IMR-90 (cell line): Measurements from ENCODE around the gene HSBP1L1. TPM values are rescaled to one million over a fixed set of nuclear protein-coding genes. Genes with fewer than 3 reads are reported as not detected.
A peak's percentile ranks its signal among the peaks of the same experiment; 100 is the strongest.
"Not testable (repeated sequence)": the region's sequence is repeated elsewhere in the genome, so short reads cannot be mapped to it uniquely, and the experiment has no call there.

Source experiments
- ATAC-seq: fragments of 200-7000 bp; cut with Tn5 transposase; 2 replicates; pipeline ENCODE4 v1.9.1; 2020; ENCODE audit warnings: low read depth, mild to moderate bottlenecking, moderate library complexity
- BruUV-seq: library from RNA; stranded (reverse); fragments of 400-500 nt; replicated peaks from 2 replicates; lab custom pipeline; 2021; lab: Mats Ljungman, UMichigan
- CTCF ChIA-PET: fragments of 300-600 bp; formaldehyde crosslinking; extraction: SDS; loops from one replicate; lab custom pipeline; 2021; ENCODE audit warnings: antibody characterized with exemption; lab: Yijun Ruan, JAX
- POLR2A ChIA-PET: fragments of 300-600 bp; sonication (Branson Sonifier 250); formaldehyde crosslinking; loops from one replicate; lab custom pipeline; 2022; ENCODE audit warnings: antibody characterized with exemption; ENCODE audit not compliant: unreplicated experiment; lab: Charles Lee
- DNase-seq: peaks from one replicate; pipeline ENCODE4 v3.0.0; 2013
- H2AFZ ChIP-seq: replicated peaks from 2 replicates; pipeline ENCODE3; 2013; ENCODE audit warnings: low read length, mild to moderate bottlenecking; ENCODE audit not compliant: poor library complexity
- H2AK5ac ChIP-seq: 2 replicates; pipeline ENCODE4 v1.6.1; 2013; ENCODE audit warnings: low read depth, low read length, inconsistent platforms
- H2AK9ac ChIP-seq: replicated peaks from 2 replicates; pipeline ENCODE3; 2013; ENCODE audit warnings: mild to moderate bottlenecking, low read depth, low read length, moderate library complexity; ENCODE audit not compliant: poor library complexity
- H2BK120ac ChIP-seq: 2 replicates; pipeline ENCODE4 v1.6.1; 2013; ENCODE audit warnings: low read depth, low read length, inconsistent platforms
- H2BK15ac ChIP-seq: 3 replicates; pipeline ENCODE4 v1.6.1; 2013; ENCODE audit warnings: low read depth, low read length, inconsistent platforms
- H2BK20ac ChIP-seq: 2 replicates; pipeline ENCODE4 v1.6.1; 2013; ENCODE audit warnings: low read depth, mild to moderate bottlenecking, inconsistent platforms, low read length, moderate library complexity
- H2BK5ac ChIP-seq: 2 replicates; pipeline ENCODE4 v1.6.1; 2013; ENCODE audit warnings: mild to moderate bottlenecking, low read depth, low read length, inconsistent platforms; ENCODE audit not compliant: poor library complexity, severe bottlenecking
- H3K14ac ChIP-seq: replicated peaks from 2 replicates; pipeline ENCODE4 v1.6.1; 2013; ENCODE audit warnings: low read depth, low read length, inconsistent platforms
- H3K18ac ChIP-seq: 2 replicates; pipeline ENCODE4 v1.6.1; 2013; ENCODE audit warnings: low read depth, low read length, control low read depth
- H3K23ac ChIP-seq: 2 replicates; pipeline ENCODE4 v1.6.1; 2013; ENCODE audit warnings: low read depth, low read length, inconsistent platforms
- H3K27ac ChIP-seq: 2 replicates; pipeline ENCODE4 v1.5.1; 2013; ENCODE audit warnings: mild to moderate bottlenecking, control low read depth, low read length; ENCODE audit not compliant: insufficient read depth
- H3K27me3 ChIP-seq: 2 replicates; pipeline ENCODE4 v1.6.1; 2013; ENCODE audit warnings: low read length; ENCODE audit not compliant: control insufficient read depth, insufficient read depth
- H3K36me3 ChIP-seq: 2 replicates; pipeline ENCODE4 v1.6.1; 2013; ENCODE audit warnings: low read length, mixed read lengths; ENCODE audit not compliant: control insufficient read depth, insufficient read depth
- H3K4ac ChIP-seq: 2 replicates; pipeline ENCODE4 v1.6.1; 2013; ENCODE audit warnings: low read depth, low read length, inconsistent platforms
- H3K4me1 ChIP-seq: 2 replicates; pipeline ENCODE4 v1.6.1; 2013; ENCODE audit warnings: low read length, mixed read lengths; ENCODE audit not compliant: control insufficient read depth, insufficient read depth
- H3K4me2 ChIP-seq: 2 replicates; pipeline ENCODE4 v1.6.1; 2013; ENCODE audit warnings: low read depth, mild to moderate bottlenecking, control low read depth, low read length, moderate library complexity
- H3K4me3 ChIP-seq: 2 replicates; pipeline ENCODE4 v1.5.1; 2013; ENCODE audit warnings: low read depth, mild to moderate bottlenecking, control low read depth, low read length, moderate library complexity; ENCODE audit not compliant: insufficient read depth
- H3K56ac ChIP-seq: 2 replicates; pipeline ENCODE4 v1.6.1; 2013; ENCODE audit warnings: low read length, inconsistent platforms; ENCODE audit not compliant: insufficient read depth; ENCODE audit errors: extremely low read depth
- H3K79me1 ChIP-seq, 2 experiments: 2 replicates each; pipeline ENCODE4 v1.6.1; 2013; ENCODE audit warnings: low read length in 2 of 2, inconsistent platforms in 1 of 2, low read depth in 1 of 2
- H3K9ac ChIP-seq: 2 replicates; pipeline ENCODE4 v1.6.1; 2013; ENCODE audit warnings: low read depth, low read length, control low read depth
- H3K9me1 ChIP-seq: 2 replicates; pipeline ENCODE4 v1.6.1; 2013; ENCODE audit warnings: low read length, inconsistent platforms; ENCODE audit not compliant: insufficient read depth
- H3K9me3 ChIP-seq: 2 replicates; pipeline ENCODE4 v1.6.1; 2013; ENCODE audit warnings: low read length; ENCODE audit not compliant: control insufficient read depth, insufficient read depth
- H4K20me1 ChIP-seq: 2 replicates; pipeline ENCODE4 v1.6.1; 2013; ENCODE audit warnings: low read length, inconsistent platforms; ENCODE audit not compliant: insufficient read depth
- H4K5ac ChIP-seq: 2 replicates; pipeline ENCODE4 v1.6.1; 2013; ENCODE audit warnings: mild to moderate bottlenecking, low read depth, low read length, control low read depth
- H4K8ac ChIP-seq, 2 experiments: 2 replicates each; pipeline ENCODE4 v1.6.1; 2013; ENCODE audit warnings: low read depth in 2 of 2, low read length in 2 of 2, control low read depth in 1 of 2, inconsistent platforms in 1 of 2
- H4K91ac ChIP-seq: 2 replicates; pipeline ENCODE4 v1.6.1; 2013; ENCODE audit warnings: low read depth, low read length, inconsistent platforms; ENCODE audit not compliant: insufficient read depth
- BHLHE40 ChIP-seq: fragments of 150-350 bp; IDR thresholded peaks from 2 replicates; pipeline ENCODE4 v1.6.1; 2016; ENCODE audit warnings: mild to moderate bottlenecking, low read depth, low read length
- CTCF ChIP-seq: conservative IDR thresholded peaks from 2 replicates; pipeline ENCODE4 v1.5.1; 2012; ENCODE audit warnings: mild to moderate bottlenecking, low read depth, low read length, improper control_type of control experiment
- WGBS, 2 experiments: methylation state at CpG; one replicate each; pipeline versions ENCODE4 v1.1.5 to v1.1.7; 2013; ENCODE audit warnings: missing lambda C conversion rate in 2 of 2; ENCODE audit not compliant: insufficient read length in 1 of 2; ENCODE audit errors: extremely low coverage in 2 of 2; 5-methylcytosine and 5-hydroxymethylcytosine counted together
- dilution Hi-C: fragments of 300-500 bp; cut with HindIII; formaldehyde crosslinking; loops from one replicate; pipeline ENCODE4 v1.14.3; 2018; ENCODE audit warnings: low sequenced_read_pairs; ENCODE audit not compliant: unreplicated experiment
- in situ Hi-C: fragments of 300-500 bp; cut with MboI; formaldehyde crosslinking; loops from 3 replicates; pipeline ENCODE4 v1.14.3; 2019; ENCODE audit warnings: low sequenced_read_pairs, inconsistent platforms, mixed read lengths
- intact Hi-C: fragments of 100-400 bp; cut with micrococcal nuclease; formaldehyde crosslinking; loops from 2 replicates; pipeline ENCODE4 v1.10.0; 2022
- polyA plus RNA-seq, 3 experiments: library from polyadenylated mRNA; depleted of rRNA; stranded (reverse); fragments of >200 nt; gene quantifications; 2 replicates each; pipeline ENCODE4 v1.2.3, GENCODE V29; 2012; ENCODE audit warnings: low replicate concordance in 1 of 3
- total RNA-seq: library from RNA; depleted of rRNA; stranded (reverse); fragments of >200 nt; gene quantifications from 2 replicates; pipeline ENCODE4 v1.2.3, GENCODE V29; 2012

Gene HSBP1L1
- total and polyA plus RNA-seq, 2 of the 4 experiments (the other 2 are of a cell fraction), result 8.6 to 18.0 TPM

GRCh38 chr18:79960161-79960801 lies 4.2 kb upstream of the HSBP1L1 start:
- H3K27me3 ChIP-seq, H4K5ac ChIP-seq, POLR2A ChIA-PET, H2BK5ac ChIP-seq, H3K4me3 ChIP-seq, CTCF ChIA-PET, H3K9me1 ChIP-seq, H3K18ac ChIP-seq, H3K23ac ChIP-seq, dilution Hi-C loops, H2AK9ac ChIP-seq, H3K79me1 ChIP-seq, H4K20me1 ChIP-seq, H3K4me1 ChIP-seq, BruUV-seq, H3K9me3 ChIP-seq, H3K36me3 ChIP-seq, in situ Hi-C loops: not testable (repeated sequence)
- H3K56ac ChIP-seq, result peak overlapping the region; percentile 40; the same call in 1 of the 2 replicates
- WGBS, 2 experiments, result no CpG with 5 or more reads among the region's 12 CpGs
- ATAC-seq (peak; percentile 12), DNase-seq (peak; percentile 76)
- H2BK15ac ChIP-seq, result peak overlapping the region; percentile 81; the same call in 1 of the 3 replicates
- H2BK20ac ChIP-seq, result peak overlapping the region; percentile 62; the same call in 1 of the 2 replicates
- H3K4ac ChIP-seq, result peak overlapping the region; percentile 53
- H3K27ac ChIP-seq, result 0 out of 2 replicates have a peak overlapping the region, but pooled peaks have one; percentile 46
- H4K8ac ChIP-seq, result peak overlapping the region; percentile 11 to 56; a peak in 3 of 4 replicates
- peak overlapping the region; percentile 46; the same call in 1 of the 2 replicates for H2BK120ac ChIP-seq
- TF ChIP-seq CTCF, result peak; percentile 9; the same call in 1 of the 2 replicates
- TF ChIP-seq BHLHE40, result peak; percentile 90
- H2AK5ac ChIP-seq, result peak overlapping the region; percentile 84; the same call in 1 of the 2 replicates
- H2AFZ ChIP-seq, result peak overlapping the region; percentile 58
- peak overlapping the region; percentile 11 for H3K4me2 ChIP-seq
- H4K91ac ChIP-seq, result peak overlapping the region; percentile 71; the same call in 1 of the 2 replicates
- H3K14ac ChIP-seq, result 0 out of 2 replicates have a peak overlapping the region, but pooled peaks have one; percentile 6
- intact Hi-C loops, result loop anchor here (10.0 kb wide), 1 partner anchor 115 kb away; no protein-coding TSS in a partner anchor
- 0 out of 2 replicates have a peak overlapping the region, but pooled peaks have one; percentile 25 for H3K9ac ChIP-seq
